OCI-LY1 (cell line): ENCODE data around the gene DISP1.

ENCODE experiments used
- CTCF ChIP-seq: fragments of 200-600 bp; sonication (generic), shearing (Covaris generic); IDR thresholded peaks from 2 replicates; pipeline ENCODE4 v1.5.1; 2017; ENCODE audit warnings: mild to moderate bottlenecking, antibody characterized with exemption, low read length, moderate library complexity, mixed read lengths
- EZH2 ChIP-seq: fragments of 200-600 bp; sonication (generic), shearing (Covaris generic); IDR thresholded peaks from 2 replicates; pipeline ENCODE4 v1.8.0; 2017; ENCODE audit warnings: borderline replicate concordance, mixed run types, mild to moderate bottlenecking, antibody characterized with exemption, low read length, moderate library complexity, mixed read lengths

- TF ChIP-seq CTCF (no peak), EZH2 (no peak)
Observed at GRCh38 chr1:222814536-222815439, at the start of gene DISP1.
